ENCODE data around the gene ZNF354C.

Gene ZNF354C

DNA sequence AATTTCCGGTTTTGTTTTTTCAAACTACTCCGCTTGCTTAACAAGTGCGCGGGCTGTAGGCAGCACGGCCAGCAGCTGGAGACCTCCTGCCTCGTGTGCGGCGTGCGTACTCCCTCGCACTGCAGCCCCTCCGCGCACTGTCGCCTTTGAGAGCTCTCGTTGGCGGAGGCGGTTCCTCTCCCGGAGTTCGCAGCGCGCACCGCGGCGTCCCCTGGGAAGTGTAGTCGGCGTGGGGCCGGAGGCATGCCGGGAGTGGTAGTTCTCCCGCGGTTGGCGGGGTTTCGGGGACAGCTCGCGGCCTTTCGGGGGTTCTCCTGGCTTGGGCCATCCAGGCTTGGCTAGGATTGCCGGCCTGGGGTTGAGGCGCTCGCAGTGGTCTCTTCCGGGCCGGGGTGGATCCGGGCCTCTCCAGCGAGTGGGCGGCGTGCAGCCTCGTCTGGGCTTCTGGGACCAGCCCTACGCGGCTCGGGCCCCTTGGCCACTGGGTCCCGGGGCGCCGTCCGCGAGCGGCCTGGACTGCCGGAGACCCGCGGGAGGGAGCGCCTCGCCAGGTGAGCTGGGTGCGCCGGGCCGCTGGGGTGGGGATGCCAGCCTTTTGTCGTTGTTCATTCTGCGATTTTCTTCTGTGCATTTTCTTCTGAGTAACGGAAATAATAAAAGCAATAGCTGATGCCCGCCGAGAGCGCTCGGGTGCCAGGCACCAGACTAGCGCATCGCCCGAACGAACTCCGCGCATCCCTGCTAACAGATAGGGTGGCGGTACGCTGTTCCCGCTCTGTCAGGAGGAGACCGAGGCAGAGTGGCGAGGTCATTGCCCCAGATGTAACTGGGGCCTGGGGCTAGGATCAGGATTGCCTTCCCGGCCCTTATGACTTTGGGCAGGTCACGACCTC is at the start of gene ZNF354C:
ZNF354C (plus strand) TSS at position 258 of the 893 bp plus-strand sequence. CDS start 1,696 bp downstream, outside the sequence.
- TF ChIP-seq, protein P1, sequence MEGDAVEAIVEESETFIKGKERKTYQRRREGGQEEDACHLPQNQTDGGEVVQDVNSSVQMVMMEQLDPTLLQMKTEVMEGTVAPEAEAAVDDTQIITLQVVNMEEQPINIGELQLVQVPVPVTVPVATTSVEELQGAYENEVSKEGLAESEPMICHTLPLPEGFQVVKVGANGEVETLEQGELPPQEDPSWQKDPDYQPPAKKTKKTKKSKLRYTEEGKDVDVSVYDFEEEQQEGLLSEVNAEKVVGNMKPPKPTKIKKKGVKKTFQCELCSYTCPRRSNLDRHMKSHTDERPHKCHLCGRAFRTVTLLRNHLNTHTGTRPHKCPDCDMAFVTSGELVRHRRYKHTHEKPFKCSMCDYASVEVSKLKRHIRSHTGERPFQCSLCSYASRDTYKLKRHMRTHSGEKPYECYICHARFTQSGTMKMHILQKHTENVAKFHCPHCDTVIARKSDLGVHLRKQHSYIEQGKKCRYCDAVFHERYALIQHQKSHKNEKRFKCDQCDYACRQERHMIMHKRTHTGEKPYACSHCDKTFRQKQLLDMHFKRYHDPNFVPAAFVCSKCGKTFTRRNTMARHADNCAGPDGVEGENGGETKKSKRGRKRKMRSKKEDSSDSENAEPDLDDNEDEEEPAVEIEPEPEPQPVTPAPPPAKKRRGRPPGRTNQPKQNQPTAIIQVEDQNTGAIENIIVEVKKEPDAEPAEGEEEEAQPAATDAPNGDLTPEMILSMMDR (IDR thresholded peaks at IDR 0.05; ENCODE audit: low read depth, low read length): no peak
- H3K4me3 ChIP-seq (replicated peaks in 1 of 2; ENCODE audit: low read depth in 2 of 2, low read length in 2 of 2): peak within 1 kb of the TSS; percentile 66 to 73
- peak; percentile 90 to 92 for DNase-seq (ENCODE audit: low read depth in 2 of 2)

DNA sequence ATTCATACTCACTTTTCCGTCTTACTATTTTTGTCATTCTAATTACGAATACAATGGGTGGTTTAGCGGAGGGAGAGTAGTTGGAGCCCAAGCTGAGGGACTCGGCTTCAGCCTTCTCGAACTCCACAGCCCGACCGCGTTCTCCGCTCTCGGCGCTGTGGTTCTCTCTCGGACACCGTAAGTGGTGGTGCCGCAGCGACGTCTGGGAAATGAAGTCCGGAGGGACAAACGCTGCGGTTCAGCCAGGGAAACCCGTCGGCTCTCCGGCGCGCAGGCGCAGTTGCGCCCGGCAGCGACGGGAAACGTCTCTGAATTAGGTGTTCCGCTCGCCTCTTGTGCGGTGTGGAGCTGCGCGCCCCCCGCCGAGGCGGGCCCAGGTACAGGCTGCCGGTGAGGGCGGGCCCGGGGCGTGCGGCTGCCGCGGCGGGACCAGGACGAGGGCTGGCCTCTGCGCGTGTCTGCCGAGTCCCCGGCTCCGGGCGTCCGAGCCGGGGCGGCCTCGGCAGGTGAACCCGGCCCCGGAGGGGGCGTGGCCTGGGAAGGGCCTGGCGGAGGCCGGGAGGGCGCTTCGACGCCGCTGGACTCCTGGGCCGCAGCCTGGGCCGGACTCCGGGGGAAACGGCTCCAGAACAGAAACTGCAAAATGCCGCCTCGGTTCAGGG is 36.5 kb upstream of the ZNF354C start, which contains the start of gene ZNF879:
ZNF879 (plus strand) TSS at position 277 of the 662 bp plus-strand sequence. CDS start 1,201 bp downstream, outside the sequence.
- DNase-seq (ENCODE audit: low read depth in 2 of 2): peak; percentile 97
- peak within 1 kb of the TSS; percentile 56 to 61 for H3K4me3 ChIP-seq (replicated peaks in 1 of 2; ENCODE audit: low read depth in 2 of 2, low read length in 2 of 2)
- TF ChIP-seq, protein P1 (IDR thresholded peaks at IDR 0.05; ENCODE audit: low read depth, low read length): no peak

DNA sequence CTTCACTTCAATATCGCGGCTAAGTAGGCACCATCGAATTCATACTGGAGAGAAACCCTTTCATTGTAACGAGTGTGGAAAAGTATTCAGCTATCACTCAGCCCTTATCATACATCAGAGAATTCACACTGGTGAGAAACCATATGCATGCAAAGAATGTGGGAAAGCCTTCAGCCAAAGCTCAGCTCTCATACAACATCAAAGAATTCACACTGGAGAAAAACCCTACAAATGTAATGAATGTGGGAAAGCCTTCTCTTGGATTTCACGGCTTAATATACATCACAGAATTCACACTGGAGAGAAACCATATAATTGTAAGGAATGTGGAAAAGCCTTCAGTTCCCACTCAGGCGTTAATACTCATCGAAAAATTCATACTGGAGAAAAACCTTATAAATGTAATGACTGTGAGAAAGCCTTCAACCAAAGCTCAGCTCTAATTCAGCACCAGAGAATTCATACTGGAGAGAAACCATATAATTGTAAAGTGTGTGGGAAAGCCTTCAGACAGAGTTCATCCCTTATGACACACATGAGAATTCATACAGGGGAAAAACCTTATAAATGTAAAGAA is 27.1 kb upstream of the ZNF354C start:
- no peak overlapping the region for H3K4me3 ChIP-seq (replicated peaks in 1 of 2; ENCODE audit: low read depth in 2 of 2, low read length in 2 of 2)
- DNase-seq (ENCODE audit: low read depth in 2 of 2): no peak
- TF ChIP-seq, protein P1 (IDR thresholded peaks at IDR 0.05; ENCODE audit: low read depth, low read length): no peak

DNA sequence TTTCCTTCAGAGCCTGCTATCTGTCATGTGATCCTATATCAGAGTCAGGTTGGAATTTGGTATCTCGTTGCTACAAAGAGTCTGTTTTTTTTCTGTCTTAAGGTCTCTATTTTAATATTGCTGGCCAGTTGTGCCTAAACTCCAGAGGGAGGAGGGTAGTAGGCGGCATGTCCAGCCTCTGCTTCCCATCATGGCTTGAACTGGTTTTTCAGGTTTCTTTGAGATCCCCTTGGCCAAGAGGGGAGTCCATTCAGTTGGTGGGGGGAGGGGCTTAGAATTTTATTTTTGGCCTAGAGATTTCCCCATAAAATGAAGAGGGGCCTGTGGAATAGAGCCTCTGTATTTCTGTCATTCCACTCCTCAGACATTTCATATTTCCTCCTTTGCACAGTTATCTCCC is 15.4 kb upstream of the ZNF354C start:
- no peak overlapping the region for H3K4me3 ChIP-seq (replicated peaks in 1 of 2; ENCODE audit: low read depth in 2 of 2, low read length in 2 of 2)
- no peak for DNase-seq (ENCODE audit: low read depth in 2 of 2)
- TF ChIP-seq, protein P1 (IDR thresholded peaks at IDR 0.05; ENCODE audit: low read depth, low read length): no peak

DNA sequence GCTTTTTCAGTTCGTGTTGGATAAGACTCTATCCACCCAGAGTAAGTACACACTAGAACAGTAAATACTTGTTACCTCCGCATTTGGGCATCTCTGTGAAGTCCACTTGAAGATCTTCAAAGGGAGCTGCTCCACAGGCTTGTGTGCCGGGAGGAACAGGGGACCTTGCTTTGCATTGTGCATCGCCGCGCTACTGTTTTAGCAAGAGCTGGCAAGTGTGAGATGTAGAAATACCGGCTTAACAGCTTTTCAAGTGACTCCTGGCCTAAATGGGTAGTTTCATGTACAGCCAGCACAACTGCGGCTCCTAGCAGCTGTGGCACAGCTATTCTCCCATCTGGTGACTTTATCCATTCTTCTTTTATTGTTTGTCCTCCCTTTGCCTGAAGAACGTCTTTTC is 8.4 kb upstream of the ZNF354C start:
- TF ChIP-seq, protein P1 (IDR thresholded peaks at IDR 0.05; ENCODE audit: low read depth, low read length): no peak
- DNase-seq (ENCODE audit: low read depth in 2 of 2): no peak
- H3K4me3 ChIP-seq (replicated peaks in 1 of 2; ENCODE audit: low read depth in 2 of 2, low read length in 2 of 2): no peak overlapping the region

DNA sequence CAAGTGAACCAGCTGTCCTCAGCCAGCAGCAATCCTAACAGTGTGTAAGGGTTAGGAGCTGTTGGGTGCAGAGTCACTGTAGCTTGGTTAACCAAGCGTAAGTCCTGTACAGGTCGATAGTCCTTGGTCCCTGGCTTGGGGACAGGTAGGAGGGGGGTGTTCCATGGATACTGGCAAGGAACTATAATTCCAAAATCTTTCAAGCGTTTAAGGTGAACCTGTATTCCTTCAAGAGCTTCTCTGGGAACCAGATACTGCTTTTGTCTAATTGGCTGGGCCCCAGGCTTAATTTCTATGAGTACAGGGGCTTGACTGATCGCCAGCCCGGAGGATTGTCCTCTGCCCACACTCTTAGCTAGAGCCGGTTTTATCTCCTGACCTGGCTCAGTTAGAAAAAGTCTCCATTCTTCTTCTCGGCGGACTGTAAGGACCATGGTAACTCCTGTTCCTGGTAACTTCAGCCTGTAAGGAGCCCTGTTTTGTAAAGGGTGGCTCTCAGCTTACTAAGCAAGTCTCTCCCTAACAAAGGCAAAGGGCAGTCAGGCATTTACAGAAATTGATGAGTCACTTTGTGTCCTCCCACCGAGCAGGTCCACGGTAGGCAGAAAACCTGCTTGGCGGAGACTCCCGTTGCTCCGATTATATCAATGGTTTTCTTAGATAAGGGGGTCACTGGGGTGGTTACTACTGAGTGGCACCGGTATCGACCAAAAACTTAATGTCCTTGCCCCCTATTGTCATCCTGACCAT is 6.0 kb upstream of the ZNF354C start:
- H3K4me3 ChIP-seq (replicated peaks in 1 of 2; ENCODE audit: low read depth in 2 of 2, low read length in 2 of 2): no peak overlapping the region
- DNase-seq (ENCODE audit: low read depth in 2 of 2): no peak
- TF ChIP-seq, protein P1 (IDR thresholded peaks at IDR 0.05; ENCODE audit: low read depth, low read length): no peak
